ENCODE data around the gene UBAP2. TPM values are rescaled to one million over a fixed set of nuclear protein-coding genes. Genes with fewer than 3 reads are reported as not detected.

The UBAP2 gene
- total RNA-seq, 3 donors from 2014 or later = 21.8 to 32.1 (median 29.8) TPM

- no peaks in the 10 kb centered on the region for H3K9me3 ChIP-seq
- no peaks in the 10 kb centered on the region for H3K36me3 ChIP-seq
- intact Hi-C loops (cut with DNase I; ENCODE audit: low total_unique reads) = no loop called here
- TF ChIP-seq CTCF (IDR thresholded peaks at IDR 0.05) = no peak
- TF ChIP-seq POLR2AphosphoS5 (IDR thresholded peaks at IDR 0.05) = no peak
- no peak for TF ChIP-seq POLR2A (IDR thresholded peaks at IDR 0.05)
- no peak overlapping the region for H3K27ac ChIP-seq
- no peaks in the 10 kb centered on the region for H3K27me3 ChIP-seq
- DNase-seq (ENCODE audit: low spot score in 2 of 2) = no peak
- H3K4me1 ChIP-seq = no peaks in the 10 kb centered on the region
- H3K4me3 ChIP-seq = no peak overlapping the region
These were observed 169.9 kb downstream of the UBAP2 start for GRCh38 chr9:33878691-33879366.

- DNase-seq (ENCODE audit: low spot score in 2 of 2) = no peak
- no peak overlapping the region for H3K4me3 ChIP-seq
- TF ChIP-seq CTCF (IDR thresholded peaks at IDR 0.05) = no peak
- no peak for TF ChIP-seq POLR2A (IDR thresholded peaks at IDR 0.05)
- TF ChIP-seq POLR2AphosphoS5 (IDR thresholded peaks at IDR 0.05) = no peak
- no peaks in the 10 kb centered on the region for H3K9me3 ChIP-seq
- intact Hi-C loops (cut with DNase I; ENCODE audit: low total_unique reads) = no loop called here
- H3K27me3 ChIP-seq = no peaks in the 10 kb centered on the region
- no peak overlapping the region for H3K27ac ChIP-seq
- H3K4me1 ChIP-seq = no peaks in the 10 kb centered on the region
- H3K36me3 ChIP-seq = no peaks in the 10 kb centered on the region
These were observed 170.8 kb downstream of the UBAP2 start for GRCh38 chr9:33877727-33878489.

Other genes with a start within 250 kb of the UBAP2 start
- 10 to 100 TPM; 21.2 to 35.0 (median 22.6) TPM for gene UBE2R2, start 231.7 kb downstream of the UBAP2 start, total RNA-seq
- gene DCAF12, start 77.8 kb upstream of the UBAP2 start, total RNA-seq = 10 to 100 TPM; 25.6 to 36.7 (median 29.6) TPM
- gene UBAP1, start 130.2 kb upstream of the UBAP2 start, total RNA-seq = 10 to 100 TPM; 49.5 to 56.5 (median 51.4) TPM

Measured in breast epithelium (tissue), 4 donors.